GM19238 (cell line): ENCODE data around the gene AEBP1.
A peak's percentile ranks its signal among the peaks of the same experiment; 100 is the strongest.

ENCODE experiments used
- DNase-seq: peaks from one replicate; pipeline ENCODE4 v3.0.0; 2011; ENCODE audit warnings: low spot score; ENCODE audit not compliant: insufficient read length

The AEBP1 gene

GRCh38 chr7:44140341-44140740 is 36.2 kb downstream of the AEBP1 start:
- no peak for DNase-seq

GRCh38 chr7:44141221-44141850 is 37.2 kb downstream of the AEBP1 start, which contains the start of gene MYL7:
Gene MYL7, minus strand, starts transcription at chr7:44141332. Its CDS starts 27 bp downstream, at chr7:44141305.
- no peak for DNase-seq

- DNase-seq, result no peak
These were observed 37.9 kb downstream of the AEBP1 start for GRCh38 chr7:44142028-44142427.

GRCh38 chr7:44143646-44144250 is 39.6 kb downstream of the AEBP1 start:
- no peak for DNase-seq

GRCh38 chr7:44144426-44144967 is 40.4 kb downstream of the AEBP1 start:
- no peak for DNase-seq

- no peak for DNase-seq
These were observed 40.9 kb downstream of the AEBP1 start for GRCh38 chr7:44144968-44145478.

- no peak for DNase-seq
These were observed 41.4 kb downstream of the AEBP1 start for GRCh38 chr7:44145479-44145968.

- DNase-seq, result peak; percentile 69
These were observed 42.1 kb downstream of the AEBP1 start for GRCh38 chr7:44145969-44146911.

GRCh38 chr7:44147026-44147991 is 43.2 kb downstream of the AEBP1 start:
- no peak for DNase-seq

- DNase-seq, result no peak
These were observed 44.0 kb downstream of the AEBP1 start for GRCh38 chr7:44148166-44148565.

GRCh38 chr7:44148961-44149536 is 44.9 kb downstream of the AEBP1 start:
- no peak for DNase-seq

GRCh38 chr7:44149571-44150465 is 45.7 kb downstream of the AEBP1 start:
- no peak for DNase-seq

- no peak for DNase-seq
These were observed 46.3 kb downstream of the AEBP1 start for GRCh38 chr7:44150466-44150832.

GRCh38 chr7:44150966-44151941 is 47.1 kb downstream of the AEBP1 start:
- DNase-seq, result no peak

GRCh38 chr7:44151956-44152355 is 47.8 kb downstream of the AEBP1 start:
- no peak for DNase-seq

- DNase-seq, result no peak
These were observed 49.1 kb downstream of the AEBP1 start for GRCh38 chr7:44152971-44153947.

GRCh38 chr7:44153948-44154335 is 49.8 kb downstream of the AEBP1 start:
- DNase-seq, result no peak
